Fibroblast of lung (primary cell): ENCODE data around the gene MRPL16. TPM values are rescaled to one million over a fixed set of nuclear protein-coding genes. Genes with fewer than 3 reads are reported as not detected.
A peak's percentile ranks its signal among the peaks of the same experiment; 100 is the strongest.

Source experiments
- DNase-seq, 2 donors: peaks; one replicate each; pipeline versions ENCODE4 v3.0.0 to v3.0.0-alpha.2; 2010; ENCODE audit warnings: low read depth in 2 of 2
- H2AFZ ChIP-seq: 2 replicates; pipeline ENCODE4 v1.5.1; 2012; ENCODE audit warnings: low read length, control low read depth, inconsistent platforms
- H3K27ac ChIP-seq: 2 replicates; pipeline ENCODE4 v1.5.1; 2011; ENCODE audit warnings: low read length, control low read depth; ENCODE audit not compliant: insufficient read depth
- H3K27me3 ChIP-seq: 2 replicates; pipeline ENCODE4 v1.5.1; 2011; ENCODE audit warnings: mild to moderate bottlenecking, low read length; ENCODE audit not compliant: control insufficient read depth, insufficient read depth
- H3K36me3 ChIP-seq: 2 replicates; pipeline ENCODE4 v1.5.1; 2011; ENCODE audit warnings: low read length; ENCODE audit not compliant: control insufficient read depth, insufficient read depth
- H3K4me1 ChIP-seq: 2 replicates; pipeline ENCODE4 v1.5.1; 2011; ENCODE audit warnings: low read length; ENCODE audit not compliant: control insufficient read depth, insufficient read depth; ENCODE audit errors: extremely low read depth
- H3K4me2 ChIP-seq: 2 replicates; pipeline ENCODE4 v1.5.1; 2011; ENCODE audit warnings: low read length, control low read depth; ENCODE audit not compliant: insufficient read depth; ENCODE audit errors: extremely low read depth
- H3K4me3 ChIP-seq, 4 experiments: fragments of 200-600 bp in 1 of 4; sonication (generic) in 1 of 4; replicated peaks in 1 of 4; 2 replicates each; pipeline ENCODE4 v1.5.1; 2011 to 2016; ENCODE audit warnings: low read length in 4 of 4, low read depth in 3 of 4, mild to moderate bottlenecking in 3 of 4, control low read depth in 2 of 4, inconsistent platforms in 1 of 4, mixed read lengths in 1 of 4; ENCODE audit not compliant: insufficient read depth in 1 of 4; ENCODE audit errors: control extremely low read depth in 1 of 4
- H3K79me2 ChIP-seq: 2 replicates; pipeline ENCODE4 v1.5.1; 2012; ENCODE audit warnings: mild to moderate bottlenecking, low read length, inconsistent platforms; ENCODE audit not compliant: control insufficient read depth, insufficient read depth
- H3K9ac ChIP-seq: 2 replicates; pipeline ENCODE4 v1.5.1; 2011; ENCODE audit warnings: mild to moderate bottlenecking, low read length, control low read depth; ENCODE audit not compliant: insufficient read depth
- H3K9me3 ChIP-seq: 2 replicates; pipeline ENCODE4 v1.5.1; 2012; ENCODE audit warnings: low read depth, low read length; ENCODE audit not compliant: control insufficient read depth, insufficient read depth
- H4K20me1 ChIP-seq: 2 replicates; pipeline ENCODE4 v1.5.1; 2011; ENCODE audit warnings: low read length; ENCODE audit not compliant: control insufficient read depth, insufficient read depth; ENCODE audit errors: extremely low read depth
- CTCF ChIP-seq, 2 donors: IDR thresholded peaks in 1 of 2; conservative IDR thresholded peaks in 1 of 2; 1 replicate in 1 of 2; 2 replicates in 1 of 2; pipeline ENCODE4 v1.5.1; 2011 to 2012; ENCODE audit warnings: low read length in 2 of 2, control low read depth in 1 of 2, inconsistent platforms in 1 of 2, low read depth in 1 of 2, mild to moderate bottlenecking in 1 of 2
- EZH2 ChIP-seq: IDR thresholded peaks from 2 replicates; pipeline ENCODE4 v1.5.1; 2012; ENCODE audit warnings: low read length, control low read depth, mild to moderate bottlenecking; ENCODE audit errors: missing control alignments
- polyA plus RNA-seq, 2 donors: library from polyadenylated mRNA; depleted of rRNA in 1 of 2; stranded (reverse) in 1 of 2; unstranded in 1 of 2; fragments of >200 nt; gene quantifications; 2 replicates each; pipeline ENCODE4 v1.2.1, GENCODE V29; 2011 to 2012; ENCODE audit warnings: missing spikeins in 1 of 2
- total RNA-seq: library from RNA; depleted of rRNA; stranded (reverse); fragments of >200 nt; gene quantifications from 2 replicates; pipeline ENCODE4 v1.2.1, GENCODE V29; 2014

Gene MRPL16
- total and polyA plus RNA-seq, 2 donors (not counting 1 experiment from before 2014, with no cell fraction given) = 43.1 to 64.9 TPM

- Histone ChIP-seq H4K20me1 (no peaks in the 10 kb centered on the region), H2AFZ (no peak overlapping the region), H3K9me3 (no peaks in the 10 kb centered on the region), H3K27me3 (no peaks in the 10 kb centered on the region), H3K4me2 (no peak overlapping the region), H3K4me1 (peaks cover 2% of the 10 kb centered on the region), H3K36me3 (no peaks in the 10 kb centered on the region), H3K79me2 (no peaks in the 10 kb centered on the region), H3K27ac (no peak overlapping the region), H3K9ac (no peak overlapping the region), H3K4me3 (no peak overlapping the region)
- no peak for TF ChIP-seq EZH2
- no peak for TF ChIP-seq CTCF (conservative IDR thresholded peaks at IDR 0.05 in 1 of 2, IDR thresholded peaks at IDR 0.05 in 1 of 2; ENCODE audit: low read depth in 1 of 2, low read length in 2 of 2)
- DNase-seq = no peak
Measured at GRCh38 chr11:59777104-59777503, 33.5 kb downstream of the MRPL16 start.

DNA sequence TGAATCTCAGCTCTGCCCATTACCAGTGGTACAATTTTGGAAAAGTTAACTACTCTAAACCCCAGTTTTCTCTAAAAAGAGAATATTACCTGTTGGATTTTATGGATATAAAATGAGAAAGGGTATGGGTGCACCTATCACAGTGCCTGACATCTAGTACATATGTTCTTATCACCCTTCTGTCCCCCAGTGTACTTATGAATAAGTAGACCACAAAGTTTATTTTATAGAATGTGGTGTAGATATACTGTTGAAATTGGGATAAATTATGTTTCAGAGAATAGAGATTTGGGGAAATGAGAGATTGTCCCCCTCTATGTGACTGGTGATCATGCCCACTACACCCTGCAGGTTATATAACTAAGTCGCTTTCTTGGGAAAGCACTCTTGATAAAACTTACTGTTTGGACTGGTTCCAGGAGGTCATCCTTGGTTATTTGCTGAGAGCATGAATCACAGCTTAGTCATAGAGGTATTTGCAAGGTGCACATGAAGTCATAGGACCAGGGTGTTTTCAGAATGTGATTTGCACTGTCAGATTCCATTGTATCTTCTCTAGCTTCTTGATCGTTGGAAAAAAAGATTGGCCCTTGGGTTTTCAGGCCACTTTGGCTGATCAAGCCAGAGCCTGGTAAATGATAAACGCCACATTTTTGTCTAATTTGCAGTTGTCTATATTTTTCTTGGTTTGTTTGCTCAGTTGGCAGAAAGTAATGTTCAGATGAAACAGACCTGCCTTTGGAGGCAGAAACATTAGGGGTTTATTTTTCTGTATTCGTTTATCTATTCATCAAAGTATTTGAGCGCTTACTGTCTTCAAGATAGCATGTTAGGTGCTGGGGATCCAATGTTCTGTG lies 34.1 kb downstream of the MRPL16 start:
- no peak overlapping the region for H3K9ac ChIP-seq
- H3K27ac ChIP-seq = no peak overlapping the region
- H3K4me3 ChIP-seq = no peak overlapping the region
- peak; percentile 21 to 84 for DNase-seq
- H3K79me2 ChIP-seq = no peaks in the 10 kb centered on the region
- H3K4me2 ChIP-seq = no peak overlapping the region
- TF ChIP-seq EZH2 (no peak), CTCF (conservative IDR thresholded peaks at IDR 0.05 in 1 of 2, IDR thresholded peaks at IDR 0.05 in 1 of 2; ENCODE audit: low read depth in 1 of 2, low read length in 2 of 2) (no peak)
- peaks cover 2% of the 10 kb centered on the region for H3K4me1 ChIP-seq
- no peaks in the 10 kb centered on the region for H3K9me3 ChIP-seq
- H3K36me3 ChIP-seq = no peaks in the 10 kb centered on the region
- no peaks in the 10 kb centered on the region for H4K20me1 ChIP-seq
- H2AFZ ChIP-seq = no peak overlapping the region
- no peaks in the 10 kb centered on the region for H3K27me3 ChIP-seq

DNA sequence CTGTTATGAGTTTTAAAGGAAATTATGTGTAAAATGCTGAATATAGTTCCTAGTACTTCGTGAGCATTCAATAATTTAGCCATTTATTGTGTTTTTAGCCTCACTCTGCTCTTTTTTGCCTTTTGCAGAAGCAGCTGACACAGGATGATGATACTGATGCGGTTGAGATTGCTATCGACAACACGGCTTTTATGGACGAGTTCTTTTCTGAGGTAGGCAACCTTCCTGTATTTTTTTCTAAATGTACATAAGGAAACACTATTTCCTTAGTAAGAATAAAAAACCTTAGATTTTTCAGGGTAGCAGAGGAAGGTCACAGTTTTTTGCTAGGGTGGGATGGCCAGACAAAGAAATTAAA lies 37.5 kb downstream of the MRPL16 start:
- TF ChIP-seq EZH2 (no peak), CTCF (conservative IDR thresholded peaks at IDR 0.05 in 1 of 2, IDR thresholded peaks at IDR 0.05 in 1 of 2; ENCODE audit: low read depth in 1 of 2, low read length in 2 of 2) (no peak)
- no peak overlapping the region for H3K4me2 ChIP-seq
- H4K20me1 ChIP-seq = no peaks in the 10 kb centered on the region
- H3K9me3 ChIP-seq = no peaks in the 10 kb centered on the region
- no peaks in the 10 kb centered on the region for H3K27me3 ChIP-seq
- H3K79me2 ChIP-seq = peaks cover 17% of the 10 kb centered on the region
- H3K9ac ChIP-seq = no peak overlapping the region
- H3K4me3 ChIP-seq = no peak overlapping the region
- DNase-seq = no peak
- no peak overlapping the region for H3K27ac ChIP-seq
- H2AFZ ChIP-seq = no peak overlapping the region
- H3K4me1 ChIP-seq = peaks cover 2% of the 10 kb centered on the region
- H3K36me3 ChIP-seq = peaks cover 1% of the 10 kb centered on the region
